NCI-H510A treated with DMSO at 0.1 percent for 48 hours (cell line): ENCODE measurements around the gene SACS.
"Not testable (repeated sequence)": the region's sequence is repeated elsewhere in the genome, so short reads cannot be mapped to it uniquely, and the experiment has no call there.

ENCODE experiments used
- DNase-seq: peaks from one replicate; lab custom pipeline; 2025; lab: John Stamatoyannopoulos, UW

Gene SACS

GRCh38 chr13:23408026-23408425 lies 25.5 kb downstream of the SACS start:
- no peak for DNase-seq

- not testable (repeated sequence) for DNase-seq
Observed at GRCh38 chr13:23401156-23401555, 32.3 kb downstream of the SACS start.

GRCh38 chr13:23399347-23399746 lies 34.2 kb downstream of the SACS start:
- no peak for DNase-seq

- no peak for DNase-seq
Observed at GRCh38 chr13:23394821-23395220, 38.7 kb downstream of the SACS start.

- DNase-seq = no peak
Observed at GRCh38 chr13:23392925-23393645, 40.4 kb downstream of the SACS start.

GRCh38 chr13:23392313-23392712 lies 41.2 kb downstream of the SACS start:
- no peak for DNase-seq

GRCh38 chr13:23391752-23392151 lies 41.8 kb downstream of the SACS start:
- no peak for DNase-seq

- DNase-seq = no peak
Observed at GRCh38 chr13:23386533-23386932, 47.0 kb downstream of the SACS start.

- DNase-seq = no peak
Observed at GRCh38 chr13:23385931-23386330, 47.6 kb downstream of the SACS start.

- DNase-seq = no peak
Observed at GRCh38 chr13:23384111-23384510, 49.4 kb downstream of the SACS start.

- DNase-seq = no peak
Observed at GRCh38 chr13:23383151-23383550, 50.4 kb downstream of the SACS start.

GRCh38 chr13:23381866-23382265 lies 51.6 kb downstream of the SACS start:
- DNase-seq = no peak

GRCh38 chr13:23380534-23380933 lies 53.0 kb downstream of the SACS start:
- no peak for DNase-seq

- DNase-seq = no peak
Observed at GRCh38 chr13:23377983-23378632, 55.4 kb downstream of the SACS start.

GRCh38 chr13:23377579-23377978 lies 55.9 kb downstream of the SACS start:
- no peak for DNase-seq

GRCh38 chr13:23375001-23375971 lies 58.2 kb downstream of the SACS start:
- DNase-seq = peak; percentile 33

- DNase-seq = no peak
Observed at GRCh38 chr13:23372264-23372906, 61.1 kb downstream of the SACS start.

GRCh38 chr13:23367907-23368306 lies 65.6 kb downstream of the SACS start:
- DNase-seq = no peak

GRCh38 chr13:23365652-23366051 lies 67.8 kb downstream of the SACS start:
- no peak for DNase-seq

GRCh38 chr13:23359882-23360281 lies 73.6 kb downstream of the SACS start:
- DNase-seq = no peak

GRCh38 chr13:23357349-23357748 lies 76.2 kb downstream of the SACS start:
- DNase-seq = no peak

- DNase-seq = no peak
Observed at GRCh38 chr13:23356368-23356767, 77.1 kb downstream of the SACS start.
